Heart right ventricle (tissue), 16 donors: ENCODE data around the gene GLRA3. TPM values are rescaled to one million over a fixed set of nuclear protein-coding genes. Genes with fewer than 3 reads are reported as not detected.

Experiments used
- ATAC-seq, 8 donors: fragments of 200-7000 bp; cut with Tn5 transposase; one replicate each; pipeline ENCODE4 v1.9.1; 2020; ENCODE audit warnings: mild to moderate bottlenecking in 8 of 8, moderate library complexity in 8 of 8, moderate number of reproducible peaks in 1 of 8
- DNase-seq, 2 donors: peaks; one replicate each; pipeline ENCODE4 v3.0.0-alpha.2; 2020
- H3K27ac ChIP-seq, 10 donors: fragments of 200-600 bp; sonication (generic) in 2 of 10; one replicate each; pipeline versions ENCODE4 v1.5.0 to v1.8.0; 2020 to 2022; ENCODE audit warnings: mild to moderate bottlenecking in 3 of 10
- H3K27me3 ChIP-seq, 7 donors: fragments of 200-600 bp; one replicate each; pipeline ENCODE4 v1.8.0; 2021 to 2022; ENCODE audit warnings: mild to moderate bottlenecking in 2 of 7
- H3K36me3 ChIP-seq, 9 donors: fragments of 200-600 bp; sonication (generic) in 1 of 9; one replicate each; pipeline versions ENCODE4 v1.5.0 to v1.8.0; 2020 to 2022; ENCODE audit warnings: mild to moderate bottlenecking in 2 of 9
- H3K4me1 ChIP-seq, 9 donors: fragments of 200-600 bp; sonication (generic) in 1 of 9; one replicate each; pipeline versions ENCODE4 v1.5.0 to v1.8.0; 2020 to 2022; ENCODE audit warnings: mild to moderate bottlenecking in 4 of 9
- H3K4me3 ChIP-seq, 10 donors: fragments of 200-600 bp; sonication (generic) in 2 of 10; one replicate each; pipeline versions ENCODE4 v1.5.0 to v1.8.0; 2020 to 2022; ENCODE audit warnings: mild to moderate bottlenecking in 7 of 10, moderate library complexity in 2 of 10
- H3K9me3 ChIP-seq, 11 donors: fragments of 200-600 bp in 10 of 11; sonication (generic) in 2 of 11; one replicate each; pipeline versions ENCODE4 v1.5.0 to v1.8.0; 2013 to 2022; ENCODE audit warnings: mild to moderate bottlenecking in 2 of 11, control low read depth in 1 of 11, moderate library complexity in 1 of 11
- WGBS, 2 donors: extraction: QIAGEN DNeasy Blood & Tissue Kit; methylation state at CpG; one replicate each; pipeline ENCODE4 v1.1.7; 2013; ENCODE audit warnings: inconsistent platforms in 1 of 2; 5-methylcytosine and 5-hydroxymethylcytosine counted together
- intact Hi-C, 10 donors: fragments of 100-400 bp; cut with DNase I; formaldehyde crosslinking; loops; one replicate each; pipeline versions ENCODE4 v1.11.1 to v1.14.2; 2022
- polyA plus RNA-seq, 2 donors: library from polyadenylated mRNA; stranded (reverse); fragments of 200-250 nt; gene quantifications; one replicate each; pipeline ENCODE4 v1.2.3, GENCODE V29; 2013
- total RNA-seq, 10 donors: library from RNA; stranded (reverse); fragmentation: NEBNext Ultra II Directional in 3 of 10; extraction: Animal tissue kit (Norgen Biotek cat#: 25700) in 3 of 10; gene quantifications; one replicate each; pipeline versions ENCODE4 v1.2.1 to v1.2.4, GENCODE V29; 2021 to 2023
- TF ChIP-seq, protein P1 (sequence below), 9 donors: fragments of 200-600 bp; sonication (generic) in 2 of 9; IDR thresholded peaks; one replicate each; pipeline versions ENCODE4 v1.5.0 to v1.8.0; 2021 to 2022; ENCODE audit warnings: antibody characterized with exemption in 9 of 9, mild to moderate bottlenecking in 5 of 9, moderate library complexity in 1 of 9
- donor health status: Arrhythmogenic right ventricular cardiomyopathy.
- donor health status: ischemic (EF 13 %, LVEDD 7.1; RV severe dilation, severe dysfunction).
- donor health status: healthy with polysubstance abuse.
- donor health status: DM: no; HTN: yes; CAD: no.
- donor health status: DM: no; HTN: no; CAD: no.
- donor health status: ischemic (EF 25% LVEDD 6.9; RV normal size, moderate dysfunction).
- donor health status: ischemic (EF 25% LVEDD 5.7; RV mildly dilated, moderate dysfunction).
- donor health status: healthy.
- donor health status: DM: yes; HTN: yes; CAD: no.
- donor health status: Ischemic cardiomyopathy.
- donor health status: ischemic (EF 35%, LVEDD 5.7; RV mildly dilated, moderate dysfunction).
- donor health status: nonischemic (EF 11% LVEDD 7.7; RV severe dilation, severe dysfunction).
- donor health status: DM: yes; HTN: yes; CAD: no.
- donor health status: PGD.
- donor health status: ischemic (EF 29% LVEDD 5.4; RV normal size, mild dysfunction).
- donor health status: nonischemic (EF 23%, LVEDD 6.1; RV moderate dilation, normal function).

Gene GLRA3
- total and polyA plus RNA-seq, 12 donors, result not detected

DNA sequence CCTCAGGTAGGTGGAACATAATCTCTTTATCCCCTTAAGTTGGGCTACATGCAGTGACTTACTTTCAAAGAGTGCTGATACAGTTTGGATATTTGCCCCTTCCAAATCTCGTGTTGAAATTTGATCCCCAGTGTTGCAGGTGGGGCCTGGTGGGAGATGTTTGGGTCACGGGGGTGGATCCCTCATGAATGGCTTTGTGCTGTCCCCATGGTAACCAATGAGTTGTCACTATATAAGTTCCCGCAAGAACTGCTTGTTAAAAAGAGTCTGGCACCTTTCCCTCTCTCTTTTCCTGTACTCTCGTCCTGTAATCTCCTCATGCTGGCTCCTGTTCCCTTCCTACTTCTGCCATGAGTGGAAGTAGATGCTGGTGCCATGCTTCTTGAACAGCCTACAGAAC is 71.3 kb downstream of the GLRA3 start:
- Histone ChIP-seq H3K27ac (no peak overlapping the region), H3K27me3 (no peaks in the 10 kb centered on the region), H3K36me3 (no peaks in the 10 kb centered on the region), H3K9me3 (no peaks in the 10 kb centered on the region), H3K4me3 (no peak overlapping the region), H3K4me1 (no peaks in the 10 kb centered on the region)
- intact Hi-C loops, result loop anchor here in 1 of 10 donors (5.0 kb wide), 1 partner anchor 995 kb away; no protein-coding TSS in a partner anchor
- DNase-seq, result no peak
- TF ChIP-seq, protein P1, sequence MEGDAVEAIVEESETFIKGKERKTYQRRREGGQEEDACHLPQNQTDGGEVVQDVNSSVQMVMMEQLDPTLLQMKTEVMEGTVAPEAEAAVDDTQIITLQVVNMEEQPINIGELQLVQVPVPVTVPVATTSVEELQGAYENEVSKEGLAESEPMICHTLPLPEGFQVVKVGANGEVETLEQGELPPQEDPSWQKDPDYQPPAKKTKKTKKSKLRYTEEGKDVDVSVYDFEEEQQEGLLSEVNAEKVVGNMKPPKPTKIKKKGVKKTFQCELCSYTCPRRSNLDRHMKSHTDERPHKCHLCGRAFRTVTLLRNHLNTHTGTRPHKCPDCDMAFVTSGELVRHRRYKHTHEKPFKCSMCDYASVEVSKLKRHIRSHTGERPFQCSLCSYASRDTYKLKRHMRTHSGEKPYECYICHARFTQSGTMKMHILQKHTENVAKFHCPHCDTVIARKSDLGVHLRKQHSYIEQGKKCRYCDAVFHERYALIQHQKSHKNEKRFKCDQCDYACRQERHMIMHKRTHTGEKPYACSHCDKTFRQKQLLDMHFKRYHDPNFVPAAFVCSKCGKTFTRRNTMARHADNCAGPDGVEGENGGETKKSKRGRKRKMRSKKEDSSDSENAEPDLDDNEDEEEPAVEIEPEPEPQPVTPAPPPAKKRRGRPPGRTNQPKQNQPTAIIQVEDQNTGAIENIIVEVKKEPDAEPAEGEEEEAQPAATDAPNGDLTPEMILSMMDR (IDR thresholded peaks at IDR 0.05), result no peak
- WGBS, 2 donors, result 32 to 35% methylated on average over 4 of the region's 4 CpGs
- no peak for ATAC-seq

DNA sequence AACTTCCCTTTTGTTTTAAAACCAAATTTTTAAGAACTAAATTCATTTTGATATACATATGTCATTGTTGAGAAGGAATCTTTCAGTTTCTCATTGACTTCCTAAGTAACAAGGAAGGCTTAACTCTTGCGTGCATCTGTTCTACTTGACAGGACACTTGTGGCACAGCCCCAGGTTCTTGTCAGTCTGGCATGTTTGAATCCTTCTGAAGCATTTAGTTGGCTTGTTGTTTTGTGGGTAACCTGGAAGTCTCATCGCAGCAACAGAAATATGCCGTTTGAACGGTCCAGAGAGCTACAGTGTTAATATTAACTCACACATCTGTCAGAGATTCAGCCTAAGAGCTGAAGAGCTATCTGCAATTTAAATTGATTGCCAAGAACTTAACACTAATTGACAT is 76.0 kb downstream of the GLRA3 start:
- no peak for ATAC-seq
- 76 to 83% methylated on average over 4 of the region's 4 CpGs for WGBS, 2 donors
- TF ChIP-seq, protein P1 (IDR thresholded peaks at IDR 0.05), result no peak
- H3K27me3 ChIP-seq, result peaks cover 0 to 3% (median 0%) of the 10 kb centered on the region in 7 donors
- no peaks in the 10 kb centered on the region for H3K36me3 ChIP-seq
- H3K27ac ChIP-seq, result no peak overlapping the region
- no peaks in the 10 kb centered on the region for H3K9me3 ChIP-seq
- intact Hi-C loops, result no loop called here
- no peaks in the 10 kb centered on the region for H3K4me1 ChIP-seq
- H3K4me3 ChIP-seq, result no peak overlapping the region
- no peak for DNase-seq

DNA sequence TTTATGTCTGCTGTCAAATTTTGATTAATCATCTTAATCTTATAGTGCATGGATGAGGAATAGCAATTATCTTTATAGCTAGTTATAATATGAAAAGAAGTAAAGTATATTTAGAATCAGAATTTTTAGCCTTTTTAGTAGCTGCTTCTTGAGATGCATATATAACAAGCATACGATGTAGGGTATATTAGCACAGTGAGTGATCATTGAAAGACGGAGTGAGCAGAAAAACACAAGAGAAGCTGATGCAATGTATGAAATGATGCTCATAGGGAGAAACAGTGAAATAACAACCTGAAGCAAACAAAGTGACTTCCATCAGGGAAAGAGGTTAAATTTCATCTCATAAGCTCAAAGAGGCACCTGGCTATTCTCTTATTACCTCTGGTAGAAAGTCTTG is 77.0 kb downstream of the GLRA3 start:
- DNase-seq (no peak), ATAC-seq (no peak)
- Histone ChIP-seq H3K36me3 (no peaks in the 10 kb centered on the region), H3K27ac (no peak overlapping the region), H3K4me3 (no peak overlapping the region), H3K27me3 (peaks cover 0 to 3% (median 0%) of the 10 kb centered on the region in 7 donors), H3K9me3 (no peaks in the 10 kb centered on the region), H3K4me1 (no peaks in the 10 kb centered on the region)
- TF ChIP-seq, protein P1 (IDR thresholded peaks at IDR 0.05), result no peak
- intact Hi-C loops, result no loop called here
- WGBS, 2 donors, result 86 to 88% methylated on average over 2 of the region's 2 CpGs

DNA sequence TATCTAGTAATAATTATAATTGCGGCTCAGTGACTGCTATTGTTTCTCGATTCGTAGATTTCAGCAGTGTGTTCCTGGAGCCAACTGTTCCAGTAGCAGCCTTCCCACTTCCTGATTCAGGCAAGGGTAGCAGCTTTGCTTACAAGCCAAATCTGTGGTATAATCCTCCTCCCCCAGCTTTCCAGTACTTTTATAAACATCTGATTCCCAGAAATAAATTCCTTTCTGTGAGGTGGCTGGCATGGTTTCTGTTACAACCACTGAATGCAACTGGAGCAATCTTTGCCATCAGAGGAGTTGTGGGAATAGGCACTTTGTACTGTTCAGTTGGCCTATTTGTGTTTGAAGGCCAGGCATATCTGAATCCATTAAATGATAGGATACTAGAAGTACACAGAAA is 80.0 kb downstream of the GLRA3 start:
- intact Hi-C loops, result no loop called here
- H3K27ac ChIP-seq, result no peak overlapping the region
- DNase-seq, result no peak
- H3K4me3 ChIP-seq, result no peak overlapping the region
- H3K36me3 ChIP-seq, result no peaks in the 10 kb centered on the region
- peaks cover 0 to 23% (median 3%) of the 10 kb centered on the region in 11 donors for H3K9me3 ChIP-seq
- 87 to 89% methylated on average over 3 of the region's 3 CpGs for WGBS, 2 donors
- H3K27me3 ChIP-seq, result peaks cover 0 to 3% (median 0%) of the 10 kb centered on the region in 7 donors
- TF ChIP-seq, protein P1 (IDR thresholded peaks at IDR 0.05), result no peak
- no peak for ATAC-seq
- H3K4me1 ChIP-seq, result no peaks in the 10 kb centered on the region
